Fibroblast of peridontal ligament (primary cell): ENCODE data around the gene TMEM39A.
A peak's percentile ranks its signal among the peaks of the same experiment; 100 is the strongest.

ENCODE experiments used
- DNase-seq: peaks from one replicate; pipeline ENCODE4 v3.0.0-alpha.2; 2010; ENCODE audit errors: extremely low read depth

Gene TMEM39A

GRCh38 chr3:119456469-119456868 is 6.9 kb downstream of the TMEM39A start:
- DNase-seq = no peak

DNA sequence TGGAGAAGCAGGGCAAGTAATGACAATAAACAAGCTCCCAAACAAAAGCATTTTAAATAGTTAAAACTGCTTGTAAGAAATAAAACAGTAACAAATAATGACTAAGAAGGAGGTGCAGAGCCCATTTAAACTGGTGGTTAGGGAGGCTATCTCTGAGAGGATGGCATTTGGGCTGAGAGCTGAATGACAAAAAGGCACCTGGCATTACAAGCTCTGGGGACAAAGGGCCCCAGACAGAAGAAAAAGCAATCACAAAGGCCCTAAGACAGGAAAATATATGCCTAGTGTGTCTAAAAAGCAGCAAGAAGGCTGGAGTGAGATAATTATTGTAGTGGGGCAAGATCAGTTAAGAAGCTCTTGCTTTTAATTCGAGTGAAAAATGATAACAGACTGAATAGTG is 9.6 kb downstream of the TMEM39A start:
- DNase-seq = no peak

DNA sequence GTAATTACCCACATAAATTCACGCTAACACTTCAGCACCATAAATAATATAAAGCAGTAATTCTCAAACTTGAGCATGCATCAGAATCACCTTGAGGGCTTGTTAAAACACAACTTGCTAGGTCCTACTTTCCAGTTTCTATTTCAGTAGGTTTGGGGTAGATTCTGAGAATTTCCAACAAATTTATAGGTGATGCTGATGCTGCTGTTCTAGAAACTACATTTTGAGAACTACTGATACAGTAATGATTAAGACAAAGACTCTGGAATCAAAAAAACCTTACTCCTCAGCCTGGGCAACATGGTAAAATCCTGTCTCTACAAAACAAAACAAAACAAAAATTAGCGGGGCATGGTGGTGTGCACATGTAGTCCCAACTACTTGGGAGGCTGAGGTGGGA is 18.8 kb downstream of the TMEM39A start:
- no peak for DNase-seq

GRCh38 chr3:119443179-119443578 is 20.2 kb downstream of the TMEM39A start:
- no peak for DNase-seq

- DNase-seq = no peak
Observed at GRCh38 chr3:119437691-119438258, 25.6 kb downstream of the TMEM39A start.

DNA sequence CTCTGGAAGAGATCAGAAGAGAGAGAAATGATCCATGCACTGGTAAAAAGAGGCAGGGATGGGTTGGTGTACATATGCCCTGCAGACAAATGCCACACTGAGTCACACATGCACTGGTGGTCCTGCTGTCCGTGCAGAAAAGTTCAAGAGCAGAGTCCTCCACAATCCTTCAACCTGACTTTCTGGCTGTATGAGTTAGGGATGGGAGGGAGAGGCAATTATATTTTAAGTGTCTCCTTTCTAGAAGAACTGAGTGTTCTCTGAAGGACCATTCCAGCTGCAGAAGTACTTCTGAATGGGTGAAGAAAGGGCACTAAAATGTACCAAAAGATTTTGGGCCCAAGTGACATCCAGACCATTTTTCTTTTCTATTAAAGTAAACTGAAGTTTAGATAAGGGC is 26.4 kb downstream of the TMEM39A start:
- DNase-seq = no peak

DNA sequence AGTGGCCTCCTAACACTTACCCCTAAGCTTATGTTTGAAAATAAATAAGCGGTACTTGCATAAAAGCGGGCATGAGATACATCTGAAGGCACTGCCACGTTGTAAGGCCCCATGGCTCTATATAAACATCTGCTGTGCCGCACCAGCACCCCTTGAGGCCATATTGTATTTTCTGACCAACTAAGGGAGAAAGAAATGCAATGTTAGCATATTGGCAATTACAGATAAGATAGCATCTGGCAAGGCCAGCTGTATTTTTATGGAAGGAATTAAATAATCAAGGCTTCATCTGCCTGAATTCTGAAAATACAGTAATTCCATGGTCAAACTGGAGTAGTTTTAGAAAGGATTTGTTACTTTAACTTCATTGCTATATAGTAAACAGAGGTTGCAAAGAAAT is 28.7 kb downstream of the TMEM39A start:
- no peak for DNase-seq

- DNase-seq = no peak
Observed at GRCh38 chr3:119433613-119434325, 29.6 kb downstream of the TMEM39A start.

DNA sequence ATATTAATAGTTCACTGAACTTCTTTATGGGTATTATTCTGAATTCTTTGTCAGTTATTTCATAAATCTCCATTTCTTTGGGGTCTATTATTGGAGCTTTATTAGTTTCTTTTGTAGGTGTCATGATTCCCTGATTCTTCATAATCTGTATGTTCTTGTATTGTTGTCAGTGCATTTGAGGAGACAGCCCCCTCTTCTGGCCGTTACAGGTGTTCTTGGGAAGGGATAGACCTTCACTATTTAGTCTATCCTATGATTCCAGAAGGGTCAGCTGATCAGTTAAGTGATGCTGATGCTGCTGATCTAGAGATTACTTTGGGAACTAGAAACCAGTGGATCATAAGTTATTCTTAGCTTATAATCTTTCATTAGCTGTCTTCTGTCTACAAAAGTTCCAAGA is 34.9 kb downstream of the TMEM39A start:
- DNase-seq = no peak

DNA sequence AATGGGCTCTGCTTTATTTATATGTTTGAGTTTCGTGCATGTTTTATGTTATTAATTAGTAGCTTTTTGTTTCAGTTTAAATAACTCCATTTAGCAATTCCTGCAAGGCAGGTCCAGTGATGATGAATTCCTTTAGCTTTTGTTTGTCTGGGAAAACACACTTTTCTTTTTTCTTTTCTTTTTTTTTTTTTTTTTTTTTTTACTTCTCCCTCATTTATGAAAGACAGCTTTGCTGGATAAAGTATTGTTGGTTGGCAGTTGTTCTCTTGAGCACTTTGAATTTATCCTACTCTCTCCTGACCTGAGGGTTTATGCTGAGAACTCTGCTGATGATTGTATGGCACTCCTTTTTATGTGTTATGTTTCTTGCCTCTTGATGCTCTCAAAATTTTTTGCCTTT is 35.7 kb downstream of the TMEM39A start:
- DNase-seq = no peak

GRCh38 chr3:119420196-119420595 is 43.2 kb downstream of the TMEM39A start:
- no peak for DNase-seq

GRCh38 chr3:119418641-119419040 is 44.8 kb downstream of the TMEM39A start:
- no peak for DNase-seq

- no peak for DNase-seq
Observed at GRCh38 chr3:119417771-119418512, 45.5 kb downstream of the TMEM39A start.

DNA sequence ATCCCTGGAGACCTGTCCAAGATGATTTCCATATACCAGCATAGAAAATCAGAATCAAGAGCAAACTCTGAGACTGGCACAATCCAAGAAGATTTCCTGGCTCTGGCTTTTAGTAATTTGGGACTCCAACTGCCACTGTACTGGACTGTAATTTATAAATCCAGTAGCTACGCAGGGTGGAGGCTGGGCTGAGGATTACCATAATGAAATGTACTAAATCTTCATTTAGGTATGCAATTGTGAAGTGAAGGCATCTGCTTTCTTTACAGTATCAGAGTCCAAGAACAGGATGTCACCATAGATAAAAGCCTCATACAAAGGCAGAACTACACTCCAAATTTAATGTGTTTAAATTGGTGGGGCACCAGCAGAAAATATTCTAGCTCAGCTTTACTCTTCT is 46.5 kb downstream of the TMEM39A start:
- DNase-seq = no peak

- no peak for DNase-seq
Observed at GRCh38 chr3:119413603-119414280, 49.7 kb downstream of the TMEM39A start.

DNA sequence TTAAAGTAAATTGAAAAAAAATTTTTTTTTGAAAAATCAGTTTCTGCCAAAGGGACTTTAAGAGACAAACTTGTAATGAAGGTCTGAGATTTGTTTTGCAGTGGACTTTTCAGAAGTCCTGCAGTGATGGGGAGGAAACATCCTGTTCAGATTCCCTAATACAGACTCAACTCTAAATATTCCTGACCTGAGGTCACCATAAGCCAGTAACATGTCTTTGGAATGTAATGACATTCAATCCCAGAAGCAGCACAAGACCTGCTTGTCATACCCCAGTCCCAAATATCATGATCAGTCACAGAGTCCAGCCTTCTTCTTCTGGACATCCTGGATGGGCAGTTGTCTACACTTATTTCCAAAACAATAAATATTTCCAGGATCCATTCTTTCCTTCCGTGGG is 53.6 kb downstream of the TMEM39A start:
- DNase-seq = no peak

DNA sequence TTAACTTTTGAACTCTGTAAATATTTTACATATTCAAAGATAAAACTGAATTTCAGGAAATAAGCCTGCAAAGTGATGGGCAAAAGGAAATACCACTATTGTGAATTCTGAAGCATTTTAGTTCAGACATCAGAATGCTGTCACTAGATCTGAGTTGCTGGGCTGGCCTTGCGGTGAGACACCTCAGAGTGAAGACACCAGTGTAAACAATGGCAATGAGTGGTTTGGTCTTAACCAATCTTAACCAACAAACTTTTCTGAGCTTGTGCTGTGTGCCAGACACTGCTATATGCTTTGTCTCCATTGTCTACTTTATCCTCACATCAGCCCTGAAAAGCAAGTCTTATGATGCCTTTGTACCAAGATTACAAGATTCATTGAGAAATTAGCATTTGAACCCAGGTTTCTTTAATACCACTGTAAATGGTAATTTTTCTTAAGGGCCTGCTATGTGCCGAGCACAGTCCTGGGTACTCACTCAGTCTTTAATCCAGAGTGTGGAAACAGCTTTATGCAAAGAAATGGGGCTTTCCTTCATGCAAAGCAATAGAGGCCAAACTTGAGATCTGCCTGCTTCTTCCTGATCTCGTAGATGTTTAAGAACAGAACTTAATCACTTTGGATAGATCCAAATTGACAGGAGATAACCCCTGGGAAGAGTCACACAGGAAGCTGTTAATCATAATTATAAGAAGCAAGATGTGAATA is 55.0 kb downstream of the TMEM39A start:
- no peak for DNase-seq

GRCh38 chr3:119405315-119405714 is 58.1 kb downstream of the TMEM39A start:
- DNase-seq = no peak

DNA sequence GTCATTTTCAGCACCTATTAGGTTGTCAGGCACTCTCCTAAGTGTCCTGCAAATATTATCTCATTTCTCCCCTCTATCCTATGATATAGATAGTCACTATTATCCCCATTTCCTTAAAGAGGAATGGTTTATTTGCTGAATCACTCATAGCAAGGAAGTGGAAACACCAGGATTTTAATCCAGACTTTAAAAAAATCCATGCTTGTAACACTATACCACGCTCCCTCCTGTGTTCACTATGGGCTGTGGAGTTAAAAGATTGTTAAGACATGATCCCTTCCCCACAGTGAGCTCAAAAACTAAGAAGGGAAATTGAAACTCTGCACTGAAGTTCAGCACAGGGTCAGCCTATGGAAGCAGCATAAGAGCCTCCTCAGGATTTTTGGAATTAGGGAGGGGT is 60.2 kb downstream of the TMEM39A start:
- peak; percentile 41 for DNase-seq

DNA sequence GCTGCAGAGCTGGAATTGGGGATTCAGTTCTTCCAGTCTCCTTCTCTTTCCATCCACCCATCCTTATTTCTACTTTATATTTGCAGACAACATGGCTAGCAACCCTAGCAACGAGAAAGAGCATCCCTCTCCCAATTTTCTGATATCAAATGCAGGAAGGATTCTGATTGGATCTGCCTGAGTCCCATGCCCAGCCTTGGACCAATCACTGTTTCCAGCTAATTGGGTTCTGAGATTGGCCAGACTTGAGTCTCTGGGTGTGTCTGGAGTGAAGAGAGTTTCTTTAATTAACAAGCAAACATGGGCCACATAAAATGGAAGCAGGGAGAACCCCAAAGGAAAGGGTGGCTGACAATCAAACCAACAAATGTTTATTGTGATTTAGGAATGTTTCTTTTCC is 60.6 kb downstream of the TMEM39A start:
- DNase-seq = no peak

- no peak for DNase-seq
Observed at GRCh38 chr3:119401503-119402440, 61.6 kb downstream of the TMEM39A start.
